Thymus (tissue), 11 donors: Measurements from ENCODE around the gene IFI44. TPM values are rescaled to one million over a fixed set of nuclear protein-coding genes. Genes with fewer than 3 reads are reported as not detected.

Source experiments
- DNase-seq, 9 donors: peaks; one replicate each; pipeline ENCODE4 v3.0.0-alpha.2; 2013; ENCODE audit warnings: low spot score in 9 of 9, low read depth in 6 of 9, missing footprints in 1 of 9
- H3K27ac ChIP-seq, 2 donors: one replicate each; pipeline ENCODE4 v1.5.1; 2013; ENCODE audit warnings: control low read depth in 1 of 2, low read depth in 1 of 2, low read length in 1 of 2, mild to moderate bottlenecking in 1 of 2, moderate library complexity in 1 of 2
- H3K27me3 ChIP-seq, 2 donors: one replicate each; pipeline ENCODE4 v1.5.1; 2013; ENCODE audit warnings: low read length in 1 of 2; ENCODE audit not compliant: control insufficient read depth in 2 of 2, insufficient read depth in 1 of 2
- H3K36me3 ChIP-seq, 2 donors: one replicate each; pipeline ENCODE4 v1.5.1; 2013; ENCODE audit warnings: low read length in 1 of 2, mild to moderate bottlenecking in 1 of 2, moderate library complexity in 1 of 2; ENCODE audit not compliant: control insufficient read depth in 2 of 2, insufficient read depth in 2 of 2
- H3K4me1 ChIP-seq, 2 donors: one replicate each; pipeline ENCODE4 v1.5.1; 2013; ENCODE audit warnings: low read length in 2 of 2; ENCODE audit not compliant: control insufficient read depth in 2 of 2, insufficient read depth in 2 of 2
- H3K4me3 ChIP-seq, 2 donors: one replicate each; pipeline ENCODE4 v1.5.1; 2013; ENCODE audit warnings: low read length in 2 of 2, control low read depth in 1 of 2, mild to moderate bottlenecking in 1 of 2
- H3K9me3 ChIP-seq, 2 donors: one replicate each; pipeline ENCODE4 v1.5.1; 2013; ENCODE audit warnings: low read length in 1 of 2, mild to moderate bottlenecking in 1 of 2; ENCODE audit not compliant: control insufficient read depth in 2 of 2, insufficient read depth in 1 of 2
- WGBS: extraction: QIAGEN DNeasy Blood & Tissue Kit; methylation state at CpG from one replicate; pipeline ENCODE4 v1.1.7; 2013; 5-methylcytosine and 5-hydroxymethylcytosine counted together
- polyA plus RNA-seq: library from polyadenylated mRNA; stranded (reverse); fragments of 200-250 nt; gene quantifications from one replicate; pipeline ENCODE4 v1.2.3, GENCODE V29; 2013
- total RNA-seq: library from RNA; stranded (reverse); fragments of 120-200 nt; gene quantifications from one replicate; pipeline ENCODE4 v1.2.4, GENCODE V29; 2013
- donor health status: healthy.

IFI44 gene
- total and polyA plus RNA-seq, 2 donors: 61.5 to 124 TPM

- H3K4me1 ChIP-seq: peaks cover 0 to 3% of the 10 kb centered on the region in 2 donors
- H3K27me3 ChIP-seq: no peaks in the 10 kb centered on the region
Measured at GRCh38 chr1:78678324-78678723, 28.7 kb downstream of the IFI44 start.

GRCh38 chr1:78681265-78681664, 31.6 kb downstream of the IFI44 start:
- DNase-seq: no peak
- no peaks in the 10 kb centered on the region for H3K9me3 ChIP-seq
- H3K27me3 ChIP-seq: no peaks in the 10 kb centered on the region
- H3K36me3 ChIP-seq: no peaks in the 10 kb centered on the region
- no peak overlapping the region for H3K4me3 ChIP-seq
- H3K4me1 ChIP-seq: peaks cover 0 to 3% of the 10 kb centered on the region in 2 donors
- no peak overlapping the region for H3K27ac ChIP-seq
- 91% methylated on average over 2 of the region's 2 CpGs for WGBS

More at GRCh38 chr1:78678324-78678723, 28.7 kb downstream of the IFI44 start:
- H3K36me3 ChIP-seq: no peaks in the 10 kb centered on the region
- no peak overlapping the region for H3K27ac ChIP-seq
- no peak overlapping the region for H3K4me3 ChIP-seq
- peak in 1 of 9 donors; percentile 18 for DNase-seq
- no peaks in the 10 kb centered on the region for H3K9me3 ChIP-seq

- H3K4me3 ChIP-seq: no peak overlapping the region
- no peaks in the 10 kb centered on the region for H3K36me3 ChIP-seq
- DNase-seq: no peak
- H3K9me3 ChIP-seq: no peaks in the 10 kb centered on the region
- no peaks in the 10 kb centered on the region for H3K27me3 ChIP-seq
- no peak overlapping the region for H3K27ac ChIP-seq
- WGBS: 74% methylated on average over 3 of the region's 3 CpGs
- H3K4me1 ChIP-seq: peaks cover 0 to 3% of the 10 kb centered on the region in 2 donors
Measured at GRCh38 chr1:78682496-78682895, 32.9 kb downstream of the IFI44 start.

GRCh38 chr1:78683079-78683478, 33.4 kb downstream of the IFI44 start:
- no peaks in the 10 kb centered on the region for H3K9me3 ChIP-seq
- WGBS: 81% methylated on average over 2 of the region's 2 CpGs
- H3K27ac ChIP-seq: no peak overlapping the region
- H3K36me3 ChIP-seq: no peaks in the 10 kb centered on the region
- no peak overlapping the region for H3K4me3 ChIP-seq
- no peak for DNase-seq
- H3K4me1 ChIP-seq: peaks cover 0 to 3% of the 10 kb centered on the region in 2 donors
- H3K27me3 ChIP-seq: no peaks in the 10 kb centered on the region

GRCh38 chr1:78687315-78687714, 37.7 kb downstream of the IFI44 start:
- WGBS: 98% methylated on average over 1 of the region's 1 CpG
- H3K27ac ChIP-seq: no peak overlapping the region
- H3K27me3 ChIP-seq: no peaks in the 10 kb centered on the region

GRCh38 chr1:78687914-78688313, 38.3 kb downstream of the IFI44 start:
- no peak for DNase-seq
- no peaks in the 10 kb centered on the region for H3K9me3 ChIP-seq
- 93% methylated on average over 2 of the region's 2 CpGs for WGBS
- H3K27ac ChIP-seq: no peak overlapping the region
- H3K4me1 ChIP-seq: no peaks in the 10 kb centered on the region
- H3K27me3 ChIP-seq: no peaks in the 10 kb centered on the region
- no peak overlapping the region for H3K4me3 ChIP-seq
- H3K36me3 ChIP-seq: no peaks in the 10 kb centered on the region

More at GRCh38 chr1:78687315-78687714, 37.7 kb downstream of the IFI44 start:
- Histone ChIP-seq H3K4me1 (no peaks in the 10 kb centered on the region), H3K9me3 (no peaks in the 10 kb centered on the region), H3K4me3 (no peak overlapping the region), H3K36me3 (no peaks in the 10 kb centered on the region)
- DNase-seq: no peak

GRCh38 chr1:78688697-78689096, 39.1 kb downstream of the IFI44 start:
- H3K27me3 ChIP-seq: no peaks in the 10 kb centered on the region
- H3K9me3 ChIP-seq: no peaks in the 10 kb centered on the region
- H3K36me3 ChIP-seq: no peaks in the 10 kb centered on the region
- no peak for DNase-seq
- H3K27ac ChIP-seq: no peak overlapping the region
- no peak overlapping the region for H3K4me3 ChIP-seq
- no peaks in the 10 kb centered on the region for H3K4me1 ChIP-seq

GRCh38 chr1:78690516-78690915, 40.9 kb downstream of the IFI44 start:
- no peaks in the 10 kb centered on the region for H3K36me3 ChIP-seq
- no peaks in the 10 kb centered on the region for H3K9me3 ChIP-seq
- no peak overlapping the region for H3K27ac ChIP-seq
- no peak for DNase-seq
- 93% methylated on average over 3 of the region's 3 CpGs for WGBS
- H3K4me1 ChIP-seq: no peaks in the 10 kb centered on the region
- H3K4me3 ChIP-seq: no peak overlapping the region
- H3K27me3 ChIP-seq: no peaks in the 10 kb centered on the region

GRCh38 chr1:78691995-78692747, 42.5 kb downstream of the IFI44 start:
- no peak for DNase-seq
- Histone ChIP-seq H3K27me3 (no peaks in the 10 kb centered on the region), H3K4me1 (no peaks in the 10 kb centered on the region), H3K27ac (no peak overlapping the region), H3K4me3 (no peak overlapping the region), H3K9me3 (no peaks in the 10 kb centered on the region), H3K36me3 (no peaks in the 10 kb centered on the region)
- 80% methylated on average over 4 of the region's 4 CpGs for WGBS
